ENCODE results near the gene ACAD11. TPM values are rescaled to one million over a fixed set of nuclear protein-coding genes. Genes with fewer than 3 reads are reported as not detected.
A peak's percentile ranks its signal among the peaks of the same experiment; 100 is the strongest.
"Not testable (repeated sequence)": the region's sequence is repeated elsewhere in the genome, so short reads cannot be mapped to it uniquely, and the experiment has no call there.

The ACAD11 gene
- total RNA-seq, 4 donors from 2014 or later = 3.9 to 20.4 (median 7.0) TPM

GRCh38 chr3:132615881-132616280 is 43.7 kb downstream of the ACAD11 start:
- no peaks in the 10 kb centered on the region for H3K9me3 ChIP-seq
- WGBS, 2 donors = 42 to 48% methylated on average over 3 of the region's 3 CpGs
- no peak overlapping the region for H3K27ac ChIP-seq
- intact Hi-C loops (cut with DNase I) = no loop called here
- TF ChIP-seq CTCF (IDR thresholded peaks at IDR 0.05) (no peak), POLR2A (IDR thresholded peaks at IDR 0.05) (no peak)
- DNase-seq = no peak
- no peak overlapping the region for H3K4me3 ChIP-seq
- peaks cover 0 to 29% (median 0%) of the 10 kb centered on the region in 3 donors for H3K36me3 ChIP-seq
- no peaks in the 10 kb centered on the region for H3K27me3 ChIP-seq
- no peaks in the 10 kb centered on the region for H3K4me1 ChIP-seq

GRCh38 chr3:132615301-132615700 is 44.3 kb downstream of the ACAD11 start:
- H3K27ac ChIP-seq; DNase-seq; H3K4me1 ChIP-seq; H3K27me3 ChIP-seq; H3K4me3 ChIP-seq; H3K9me3 ChIP-seq; intact Hi-C loops (cut with DNase I): not testable (repeated sequence)
- H3K36me3 ChIP-seq = peaks cover 0 to 23% (median 0%) of the 10 kb centered on the region in 3 donors
- 92 to 98% methylated on average over 3 of the region's 3 CpGs for WGBS, 2 donors

GRCh38 chr3:132606620-132607019 is 53.0 kb downstream of the ACAD11 start:
- Histone ChIP-seq H3K27ac (peak overlapping the region in 1 of 4 donors; percentile 10), H3K36me3 (peaks cover 0 to 40% (median 7%) of the 10 kb centered on the region in 3 donors), H3K4me1 (peaks cover 0 to 16% (median 11%) of the 10 kb centered on the region in 3 donors)
- DNase-seq; H3K4me3 ChIP-seq; H3K9me3 ChIP-seq; H3K27me3 ChIP-seq; intact Hi-C loops (cut with DNase I): not testable (repeated sequence)
- 74 to 94% methylated on average over 4 to 6 of the region's 8 CpGs for WGBS, 2 donors

GRCh38 chr3:132606085-132606484 is 53.5 kb downstream of the ACAD11 start:
- no peak for TF ChIP-seq CTCF (IDR thresholded peaks at IDR 0.05)
- TF ChIP-seq POLR2A (IDR thresholded peaks at IDR 0.05) = no peak
- WGBS, 2 donors = 78 to 82% methylated on average over 1 of the region's 1 CpG

GRCh38 chr3:132605374-132605792 is 54.2 kb downstream of the ACAD11 start:
- peaks cover 0 to 40% (median 7%) of the 10 kb centered on the region in 3 donors for H3K36me3 ChIP-seq
- intact Hi-C loops (cut with DNase I) = no loop called here
- WGBS, 2 donors = 87 to 89% methylated on average over 2 of the region's 2 CpGs
- no peak for TF ChIP-seq POLR2A (IDR thresholded peaks at IDR 0.05)
- no peak for TF ChIP-seq CTCF (IDR thresholded peaks at IDR 0.05)
- no peak overlapping the region for H3K4me3 ChIP-seq
- H3K4me1 ChIP-seq = peaks cover 0 to 16% (median 11%) of the 10 kb centered on the region in 3 donors
- peaks cover 0 to 6% (median 0%) of the 10 kb centered on the region in 3 donors for H3K9me3 ChIP-seq
- no peaks in the 10 kb centered on the region for H3K27me3 ChIP-seq
- DNase-seq = no peak
- H3K27ac ChIP-seq = no peak overlapping the region

More at GRCh38 chr3:132606085-132606484, 53.5 kb downstream of the ACAD11 start:
- Histone ChIP-seq H3K4me3 (no peak overlapping the region), H3K4me1 (peaks cover 0 to 16% (median 11%) of the 10 kb centered on the region in 3 donors), H3K9me3 (peaks cover 0 to 6% (median 0%) of the 10 kb centered on the region in 3 donors), H3K27ac (no peak overlapping the region), H3K36me3 (peaks cover 0 to 40% (median 7%) of the 10 kb centered on the region in 3 donors), H3K27me3 (no peaks in the 10 kb centered on the region)
- intact Hi-C loops (cut with DNase I) = no loop called here
- DNase-seq = no peak

- H3K27me3 ChIP-seq; H3K27ac ChIP-seq; H3K4me1 ChIP-seq; DNase-seq; H3K4me3 ChIP-seq; H3K9me3 ChIP-seq; intact Hi-C loops (cut with DNase I): not testable (repeated sequence)
- no CpG with 5 or more reads among the region's 1 CpG for WGBS, 2 donors
- peaks cover 7 to 44% (median 7%) of the 10 kb centered on the region in 3 donors for H3K36me3 ChIP-seq
These were observed 59.0 kb downstream of the ACAD11 start for GRCh38 chr3:132600614-132601013.

- 75 to 81% methylated on average over 3 of the region's 3 CpGs for WGBS, 2 donors
- Histone ChIP-seq H3K9me3 (no peaks in the 10 kb centered on the region), H3K27ac (no peak overlapping the region), H3K27me3 (no peaks in the 10 kb centered on the region), H3K4me3 (no peak overlapping the region), H3K4me1 (peaks cover 0 to 18% (median 12%) of the 10 kb centered on the region in 3 donors), H3K36me3 (peaks cover 7 to 29% (median 7%) of the 10 kb centered on the region in 3 donors)
- intact Hi-C loops (cut with DNase I) = no loop called here
- no peak for TF ChIP-seq CTCF (IDR thresholded peaks at IDR 0.05)
- TF ChIP-seq POLR2A (IDR thresholded peaks at IDR 0.05) = no peak
- no peak for DNase-seq
These were observed 61.4 kb downstream of the ACAD11 start for GRCh38 chr3:132598181-132598580.
